ENCODE data around the gene ATP6V0C. TPM values are rescaled to one million over a fixed set of nuclear protein-coding genes. Genes with fewer than 3 reads are reported as not detected.
A peak's percentile ranks its signal among the peaks of the same experiment; 100 is the strongest.

ATP6V0C gene
- total and polyA plus RNA-seq, 4 donors: 17.6 to 132 (median 60.6) TPM

DNA sequence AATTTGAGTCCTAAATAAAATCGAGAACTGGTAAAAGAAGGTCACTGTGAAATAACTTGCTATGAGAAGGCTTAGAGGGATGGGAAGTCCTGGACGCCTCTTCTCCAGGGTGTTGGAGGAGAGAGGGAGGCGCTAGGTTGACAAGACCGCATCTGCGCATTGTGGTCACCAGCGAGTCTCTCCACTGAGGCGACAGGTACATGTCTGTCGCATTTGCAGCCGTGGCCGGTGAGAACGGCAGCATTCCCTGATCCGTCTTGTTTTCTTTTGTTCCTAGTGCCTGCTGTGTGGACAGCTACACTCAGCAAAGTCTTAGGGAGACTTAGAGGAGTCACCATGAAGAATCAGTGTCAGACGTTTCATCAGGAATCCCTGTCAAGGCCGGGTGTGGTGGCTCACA lies 8.1 kb upstream of the ATP6V0C start:
- TF ChIP-seq TAF1 (conservative IDR thresholded peaks at IDR 0.05): no peak
- TF ChIP-seq HNF4G (IDR thresholded peaks at IDR 0.05): no peak
- TF ChIP-seq FOXA1 (IDR thresholded peaks at IDR 0.05): no peak
- TF ChIP-seq RXRA (IDR thresholded peaks at IDR 0.05): no peak
- TF ChIP-seq, protein P1, sequence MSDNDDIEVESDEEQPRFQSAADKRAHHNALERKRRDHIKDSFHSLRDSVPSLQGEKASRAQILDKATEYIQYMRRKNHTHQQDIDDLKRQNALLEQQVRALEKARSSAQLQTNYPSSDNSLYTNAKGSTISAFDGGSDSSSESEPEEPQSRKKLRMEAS (IDR thresholded peaks at IDR 0.05): no peak
- H3K27me3 ChIP-seq (ENCODE audit: control insufficient read depth in 4 of 4, insufficient read depth in 4 of 4, low read length in 3 of 4): no peaks in the 10 kb centered on the region
- H3K9ac ChIP-seq (ENCODE audit: low read depth in 1 of 2, low read length in 2 of 2): no peak overlapping the region
- no peaks in the 10 kb centered on the region for H3K36me3 ChIP-seq (ENCODE audit: control insufficient read depth in 4 of 4, insufficient read depth in 3 of 4, low read depth in 1 of 4, low read length in 3 of 4)
- WGBS: 96% methylated on average over 14 of the region's 14 CpGs
- no peak overlapping the region for H3K27ac ChIP-seq (ENCODE audit: low read depth in 1 of 2, low read length in 2 of 2)
- no peak for DNase-seq (ENCODE audit: low spot score)
- peaks cover 3 to 26% (median 15%) of the 10 kb centered on the region in 4 donors for H3K4me1 ChIP-seq (ENCODE audit: control insufficient read depth in 4 of 4, insufficient read depth in 4 of 4, low read length in 3 of 4)
- no peak overlapping the region for H3K4me3 ChIP-seq (ENCODE audit: low read depth in 1 of 3, low read length in 3 of 3)
- H3K9me3 ChIP-seq (ENCODE audit: control insufficient read depth in 4 of 4, low read length in 3 of 4): no peaks in the 10 kb centered on the region

DNA sequence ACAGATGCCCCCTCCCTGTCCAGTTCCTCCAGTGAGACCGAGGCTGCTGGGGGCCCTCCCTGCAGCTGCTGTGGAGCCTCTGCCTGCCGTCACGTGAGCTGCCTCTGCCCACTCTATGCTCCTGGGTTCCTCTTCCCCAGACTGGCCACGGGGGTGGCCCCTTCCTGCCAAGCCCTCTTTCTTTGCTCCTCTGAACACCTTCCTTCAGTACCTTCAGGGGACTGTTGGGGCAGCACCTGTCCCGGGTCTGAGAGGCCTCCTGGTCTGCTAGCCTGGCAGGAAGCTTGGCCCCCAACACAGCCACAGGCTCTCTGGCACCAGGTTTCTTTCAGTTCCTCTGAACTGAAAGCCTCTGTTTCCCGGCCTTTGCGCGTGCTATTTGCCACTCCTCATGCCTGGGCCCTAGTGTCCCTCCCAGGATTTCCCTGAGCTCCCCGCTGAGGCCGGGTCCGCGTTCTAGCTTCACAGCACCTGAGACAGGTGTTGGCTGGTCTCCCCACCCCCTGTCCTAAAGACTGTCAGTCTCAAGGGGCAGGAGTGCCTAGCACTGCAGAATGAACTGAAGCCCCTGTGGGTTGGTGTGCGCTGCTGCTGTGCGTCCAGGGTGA lies 6.6 kb upstream of the ATP6V0C start:
- H3K9me3 ChIP-seq (ENCODE audit: control insufficient read depth in 4 of 4, low read length in 3 of 4): no peaks in the 10 kb centered on the region
- TF ChIP-seq, protein P2, sequence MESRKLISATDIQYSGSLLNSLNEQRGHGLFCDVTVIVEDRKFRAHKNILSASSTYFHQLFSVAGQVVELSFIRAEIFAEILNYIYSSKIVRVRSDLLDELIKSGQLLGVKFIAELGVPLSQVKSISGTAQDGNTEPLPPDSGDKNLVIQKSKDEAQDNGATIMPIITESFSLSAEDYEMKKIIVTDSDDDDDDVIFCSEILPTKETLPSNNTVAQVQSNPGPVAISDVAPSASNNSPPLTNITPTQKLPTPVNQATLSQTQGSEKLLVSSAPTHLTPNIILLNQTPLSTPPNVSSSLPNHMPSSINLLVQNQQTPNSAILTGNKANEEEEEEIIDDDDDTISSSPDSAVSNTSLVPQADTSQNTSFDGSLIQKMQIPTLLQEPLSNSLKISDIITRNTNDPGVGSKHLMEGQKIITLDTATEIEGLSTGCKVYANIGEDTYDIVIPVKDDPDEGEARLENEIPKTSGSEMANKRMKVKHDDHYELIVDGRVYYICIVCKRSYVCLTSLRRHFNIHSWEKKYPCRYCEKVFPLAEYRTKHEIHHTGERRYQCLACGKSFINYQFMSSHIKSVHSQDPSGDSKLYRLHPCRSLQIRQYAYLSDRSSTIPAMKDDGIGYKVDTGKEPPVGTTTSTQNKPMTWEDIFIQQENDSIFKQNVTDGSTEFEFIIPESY (IDR thresholded peaks at IDR 0.05): no peak
- no peak for TF ChIP-seq HNF4A (conservative IDR thresholded peaks at IDR 0.05)
- TF ChIP-seq RXRA (IDR thresholded peaks at IDR 0.05): no peak
- TF ChIP-seq TAF1 (conservative IDR thresholded peaks at IDR 0.05): no peak
- no peak for TF ChIP-seq FOXA1 (IDR thresholded peaks at IDR 0.05)
- no peak for TF ChIP-seq JUND (IDR thresholded peaks at IDR 0.05)
- TF ChIP-seq NR2F2 (IDR thresholded peaks at IDR 0.05): no peak
- TF ChIP-seq YY1 (IDR thresholded peaks at IDR 0.05): no peak
- TF ChIP-seq SP1 (IDR thresholded peaks at IDR 0.05): no peak
- TF ChIP-seq GABPA (IDR thresholded peaks at IDR 0.05 in 1 of 2, conservative IDR thresholded peaks at IDR 0.05 in 1 of 2): no peak
- TF ChIP-seq, protein P3, sequence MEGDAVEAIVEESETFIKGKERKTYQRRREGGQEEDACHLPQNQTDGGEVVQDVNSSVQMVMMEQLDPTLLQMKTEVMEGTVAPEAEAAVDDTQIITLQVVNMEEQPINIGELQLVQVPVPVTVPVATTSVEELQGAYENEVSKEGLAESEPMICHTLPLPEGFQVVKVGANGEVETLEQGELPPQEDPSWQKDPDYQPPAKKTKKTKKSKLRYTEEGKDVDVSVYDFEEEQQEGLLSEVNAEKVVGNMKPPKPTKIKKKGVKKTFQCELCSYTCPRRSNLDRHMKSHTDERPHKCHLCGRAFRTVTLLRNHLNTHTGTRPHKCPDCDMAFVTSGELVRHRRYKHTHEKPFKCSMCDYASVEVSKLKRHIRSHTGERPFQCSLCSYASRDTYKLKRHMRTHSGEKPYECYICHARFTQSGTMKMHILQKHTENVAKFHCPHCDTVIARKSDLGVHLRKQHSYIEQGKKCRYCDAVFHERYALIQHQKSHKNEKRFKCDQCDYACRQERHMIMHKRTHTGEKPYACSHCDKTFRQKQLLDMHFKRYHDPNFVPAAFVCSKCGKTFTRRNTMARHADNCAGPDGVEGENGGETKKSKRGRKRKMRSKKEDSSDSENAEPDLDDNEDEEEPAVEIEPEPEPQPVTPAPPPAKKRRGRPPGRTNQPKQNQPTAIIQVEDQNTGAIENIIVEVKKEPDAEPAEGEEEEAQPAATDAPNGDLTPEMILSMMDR (IDR thresholded peaks at IDR 0.05; ENCODE audit: low read depth, low read length, missing input control): no peak
- no peak for TF ChIP-seq EGR1 (IDR thresholded peaks at IDR 0.05; ENCODE audit: low read depth in 2 of 2)
- TF ChIP-seq HNF4G (IDR thresholded peaks at IDR 0.05): no peak
- no peak for TF ChIP-seq RAD21 (IDR thresholded peaks at IDR 0.05)
- TF ChIP-seq, protein P4, sequence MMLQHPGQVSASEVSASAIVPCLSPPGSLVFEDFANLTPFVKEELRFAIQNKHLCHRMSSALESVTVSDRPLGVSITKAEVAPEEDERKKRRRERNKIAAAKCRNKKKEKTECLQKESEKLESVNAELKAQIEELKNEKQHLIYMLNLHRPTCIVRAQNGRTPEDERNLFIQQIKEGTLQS (IDR thresholded peaks at IDR 0.05): no peak
- 78% methylated on average over 14 of the region's 14 CpGs for WGBS
- peak overlapping the region; percentile 41 to 74 for H3K27ac ChIP-seq (ENCODE audit: low read depth in 1 of 2, low read length in 2 of 2)
- no peaks in the 10 kb centered on the region for H3K27me3 ChIP-seq (ENCODE audit: control insufficient read depth in 4 of 4, insufficient read depth in 4 of 4, low read length in 3 of 4)
- no peak overlapping the region for H3K4me3 ChIP-seq (ENCODE audit: low read depth in 1 of 3, low read length in 3 of 3)
- H3K4me1 ChIP-seq (ENCODE audit: control insufficient read depth in 4 of 4, insufficient read depth in 4 of 4, low read length in 3 of 4): peaks cover 0 to 13% (median 7%) of the 10 kb centered on the region in 4 donors
- no peak overlapping the region for H3K9ac ChIP-seq (ENCODE audit: low read depth in 1 of 2, low read length in 2 of 2)
- H3K36me3 ChIP-seq (ENCODE audit: control insufficient read depth in 4 of 4, insufficient read depth in 3 of 4, low read depth in 1 of 4, low read length in 3 of 4): no peaks in the 10 kb centered on the region
- DNase-seq (ENCODE audit: low spot score): no peak

Data from liver (tissue), 9 donors.